ENCODE data around the gene FAM107B.

Gene FAM107B

GRCh38 chr10:14624600-14624999 lies 150.1 kb downstream of the FAM107B start:
- DNase-seq (ENCODE audit: low spot score), result no peak

- no peak for DNase-seq (ENCODE audit: low spot score)
These were observed 150.8 kb downstream of the FAM107B start for GRCh38 chr10:14623931-14624330.

GRCh38 chr10:14621037-14621436 lies 153.7 kb downstream of the FAM107B start:
- no peak for DNase-seq (ENCODE audit: low spot score)

GRCh38 chr10:14618674-14619073 lies 156.0 kb downstream of the FAM107B start:
- no peak for DNase-seq (ENCODE audit: low spot score)

GRCh38 chr10:14617852-14618251 lies 156.8 kb downstream of the FAM107B start:
- DNase-seq (ENCODE audit: low spot score), result no peak

GRCh38 chr10:14616955-14617730 lies 157.6 kb downstream of the FAM107B start:
- no peak for DNase-seq (ENCODE audit: low spot score)

- DNase-seq (ENCODE audit: low spot score), result no peak
These were observed 158.2 kb downstream of the FAM107B start for GRCh38 chr10:14616465-14616864.

GRCh38 chr10:14613588-14613920 lies 161.1 kb downstream of the FAM107B start:
- no peak for DNase-seq (ENCODE audit: low spot score)

- no peak for DNase-seq (ENCODE audit: low spot score)
These were observed 161.7 kb downstream of the FAM107B start for GRCh38 chr10:14612873-14613587.

GRCh38 chr10:14611968-14612693 lies 162.6 kb downstream of the FAM107B start:
- DNase-seq (ENCODE audit: low spot score), result no peak

- DNase-seq (ENCODE audit: low spot score), result no peak
These were observed 165.5 kb downstream of the FAM107B start for GRCh38 chr10:14609178-14609577.

GRCh38 chr10:14608381-14609001 lies 166.2 kb downstream of the FAM107B start:
- DNase-seq (ENCODE audit: low spot score), result no peak

- no peak for DNase-seq (ENCODE audit: low spot score)
These were observed 168.1 kb downstream of the FAM107B start for GRCh38 chr10:14606633-14607032.

GRCh38 chr10:14605231-14605925 lies 169.3 kb downstream of the FAM107B start:
- DNase-seq (ENCODE audit: low spot score), result no peak

GRCh38 chr10:14604181-14605142 lies 170.2 kb downstream of the FAM107B start:
- peak; percentile 83 for DNase-seq (ENCODE audit: low spot score)

- DNase-seq (ENCODE audit: low spot score), result peak; percentile 64
These were observed 171.1 kb downstream of the FAM107B start for GRCh38 chr10:14603534-14604102.

- DNase-seq (ENCODE audit: low spot score), result no peak
These were observed 171.7 kb downstream of the FAM107B start for GRCh38 chr10:14602807-14603533.

GRCh38 chr10:14601872-14602725 lies 172.6 kb downstream of the FAM107B start:
- no peak for DNase-seq (ENCODE audit: low spot score)

GRCh38 chr10:14601326-14601725 lies 173.4 kb downstream of the FAM107B start:
- no peak for DNase-seq (ENCODE audit: low spot score)
